MV-4-11 (cell line): ENCODE results near the gene PDE2A.

Experiments used
- DNase-seq: peaks from one replicate; lab custom pipeline; 2025; lab: John Stamatoyannopoulos, UW

PDE2A gene

GRCh38 chr11:72543849-72544542 lies 130.2 kb downstream of the PDE2A start:
- DNase-seq, result no peak

GRCh38 chr11:72541257-72541974 lies 132.8 kb downstream of the PDE2A start:
- DNase-seq, result no peak

- DNase-seq, result no peak
Observed at GRCh38 chr11:72537051-72537450, 137.2 kb downstream of the PDE2A start.

GRCh38 chr11:72535194-72535547 lies 139.1 kb downstream of the PDE2A start:
- DNase-seq, result no peak

GRCh38 chr11:72534371-72535193 lies 139.6 kb downstream of the PDE2A start:
- no peak for DNase-seq

GRCh38 chr11:72529068-72529467 lies 145.2 kb downstream of the PDE2A start:
- no peak for DNase-seq

- DNase-seq, result no peak
Observed at GRCh38 chr11:72528121-72528520, 146.1 kb downstream of the PDE2A start.
